H9 (cell line): ENCODE data around the gene SLC6A3. TPM values are rescaled to one million over a fixed set of nuclear protein-coding genes. Genes with fewer than 3 reads are reported as not detected.

ENCODE experiments used
- DNase-seq: peaks from one replicate; pipeline ENCODE4 v3.0.0-alpha.2; 2017
- H2AFZ ChIP-seq: one replicate; pipeline ENCODE4 v1.6.1; 2013; ENCODE audit warnings: mild to moderate bottlenecking, low read length, control low read depth, moderate library complexity
- H2AK5ac ChIP-seq: 2 replicates; pipeline ENCODE4 v1.6.1; 2013; ENCODE audit warnings: low read length, control low read depth, mixed read lengths; ENCODE audit not compliant: insufficient read length
- H2BK120ac ChIP-seq: one replicate; pipeline ENCODE4 v1.6.1; 2013; ENCODE audit warnings: low read depth, mild to moderate bottlenecking, low read length, control low read depth, inconsistent platforms; ENCODE audit not compliant: poor library complexity, severe bottlenecking
- H2BK12ac ChIP-seq: 2 replicates; pipeline ENCODE4 v1.6.1; 2013; ENCODE audit warnings: low read length, control low read depth, mixed read lengths, low read depth; ENCODE audit not compliant: insufficient read length
- H2BK15ac ChIP-seq: 2 replicates; pipeline ENCODE4 v1.6.1; 2013; ENCODE audit warnings: low read depth, low read length, control low read depth
- H2BK20ac ChIP-seq: one replicate; pipeline ENCODE4 v1.6.1; 2013; ENCODE audit warnings: low read depth, mild to moderate bottlenecking, low read length, control low read depth, inconsistent platforms; ENCODE audit not compliant: poor library complexity, severe bottlenecking
- H2BK5ac ChIP-seq: 2 replicates; pipeline ENCODE4 v1.6.1; 2013; ENCODE audit warnings: low read length, control low read depth, mixed read lengths; ENCODE audit not compliant: insufficient read length
- H3K14ac ChIP-seq: 2 replicates; pipeline ENCODE4 v1.6.1; 2013; ENCODE audit warnings: low read length, control low read depth; ENCODE audit not compliant: insufficient read depth
- H3K18ac ChIP-seq: 2 replicates; pipeline ENCODE4 v1.6.1; 2013; ENCODE audit warnings: low read depth, mild to moderate bottlenecking, mixed read lengths, low read length, control low read depth; ENCODE audit not compliant: insufficient read length
- H3K23ac ChIP-seq: 2 replicates; pipeline ENCODE4 v1.6.1; 2013; ENCODE audit warnings: low read length, control low read depth, mixed read lengths, low read depth; ENCODE audit not compliant: insufficient read length
- H3K23me2 ChIP-seq: 2 replicates; pipeline ENCODE4 v1.6.1; 2013; ENCODE audit warnings: low read depth, mild to moderate bottlenecking, mixed read lengths, low read length, control low read depth; ENCODE audit not compliant: insufficient read length, poor library complexity, severe bottlenecking
- H3K27ac ChIP-seq: 2 replicates; pipeline ENCODE4 v1.5.1; 2013; ENCODE audit warnings: low read length, control low read depth, mixed read lengths, low read depth; ENCODE audit not compliant: insufficient read length
- H3K27me3 ChIP-seq: 2 replicates; pipeline ENCODE4 v1.6.1; 2013; ENCODE audit warnings: low read length, control low read depth, inconsistent platforms; ENCODE audit not compliant: insufficient read depth
- H3K4ac ChIP-seq: 2 replicates; pipeline ENCODE4 v1.6.1; 2013; ENCODE audit warnings: low read depth, mild to moderate bottlenecking, control low read depth, inconsistent platforms, low read length, moderate library complexity
- H3K4me1 ChIP-seq: 2 replicates; pipeline ENCODE4 v1.6.1; 2013; ENCODE audit warnings: low read length, control low read depth, inconsistent platforms; ENCODE audit not compliant: insufficient read depth
- H3K4me2 ChIP-seq: 2 replicates; pipeline ENCODE4 v1.6.1; 2013; ENCODE audit warnings: low read length, control low read depth, mixed read lengths; ENCODE audit not compliant: insufficient read length, insufficient read depth
- H3K56ac ChIP-seq: 2 replicates; pipeline ENCODE4 v1.6.1; 2013; ENCODE audit warnings: low read depth, mild to moderate bottlenecking, mixed read lengths, low read length, control low read depth; ENCODE audit not compliant: insufficient read length
- H3K79me1 ChIP-seq: 2 replicates; pipeline ENCODE4 v1.6.1; 2013; ENCODE audit warnings: low read depth, mild to moderate bottlenecking, moderate library complexity, low read length, control low read depth, inconsistent platforms; ENCODE audit not compliant: insufficient read depth, poor library complexity, severe bottlenecking
- H3K79me2 ChIP-seq: 2 replicates; pipeline ENCODE4 v1.6.1; 2013; ENCODE audit warnings: low read length, control low read depth, inconsistent platforms; ENCODE audit not compliant: insufficient read depth
- H3K9ac ChIP-seq: 2 replicates; pipeline ENCODE4 v1.6.1; 2013; ENCODE audit warnings: low read length, control low read depth, mixed read lengths; ENCODE audit not compliant: insufficient read length; ENCODE audit errors: extremely low read depth
- H3K9me3 ChIP-seq: one replicate; pipeline ENCODE4 v1.6.1; 2013; ENCODE audit warnings: low read depth, low read length, inconsistent platforms; ENCODE audit not compliant: control insufficient read depth
- H3T11ph ChIP-seq: one replicate; pipeline ENCODE4 v1.6.1; 2013; ENCODE audit warnings: mild to moderate bottlenecking, low read length, control low read depth, inconsistent platforms
- H4K20me1 ChIP-seq: one replicate; pipeline ENCODE4 v1.6.1; 2013; ENCODE audit not compliant: control insufficient read depth, insufficient read length, insufficient read depth
- H4K5ac ChIP-seq: 2 replicates; pipeline ENCODE4 v1.6.1; 2013; ENCODE audit warnings: low read depth, mild to moderate bottlenecking, mixed read lengths, low read length, control low read depth; ENCODE audit not compliant: insufficient read length
- H4K8ac ChIP-seq: replicated peaks from 2 replicates; pipeline ENCODE4 v1.6.1; 2013; ENCODE audit warnings: low read length, control low read depth, mixed read lengths, low read depth; ENCODE audit not compliant: insufficient read length
- H4K91ac ChIP-seq: 2 replicates; pipeline ENCODE4 v1.6.1; 2013; ENCODE audit warnings: low read depth, mild to moderate bottlenecking, moderate library complexity, mixed read lengths, low read length, control low read depth; ENCODE audit not compliant: insufficient read length
- H3K27ac Mint-ChIP-seq, 3 experiments: 2 replicates in 2 of 3; 3 replicates in 1 of 3; pipeline ENCODE4 v1.8.0; 2020 to 2021; ENCODE audit warnings: mixed read lengths in 3 of 3, mild to moderate bottlenecking in 1 of 3, moderate library complexity in 1 of 3
- H3K27me3 Mint-ChIP-seq: 2 replicates; pipeline ENCODE4 v1.8.0; 2021; ENCODE audit warnings: low read depth, mild to moderate bottlenecking, moderate library complexity, mixed read lengths
- H3K36me3 Mint-ChIP-seq, 3 experiments: 2 replicates in 2 of 3; 3 replicates in 1 of 3; pipeline ENCODE4 v1.8.0; 2020 to 2021; ENCODE audit warnings: low read depth in 3 of 3, mixed read lengths in 3 of 3; ENCODE audit not compliant: insufficient read depth in 1 of 3
- H3K4me1 Mint-ChIP-seq, 2 experiments: 2 replicates each; pipeline ENCODE4 v1.8.0; 2020; ENCODE audit warnings: mixed read lengths in 2 of 2
- H3K4me3 Mint-ChIP-seq, 2 experiments: 2 replicates in 1 of 2; 3 replicates in 1 of 2; pipeline ENCODE4 v1.8.0; 2020 to 2021; ENCODE audit warnings: mild to moderate bottlenecking in 2 of 2, mixed read lengths in 2 of 2, moderate library complexity in 1 of 2
- H3K9me3 Mint-ChIP-seq, 2 experiments: 2 replicates in 1 of 2; 3 replicates in 1 of 2; pipeline ENCODE4 v1.8.0; 2020; ENCODE audit warnings: mild to moderate bottlenecking in 2 of 2, mixed read lengths in 2 of 2, moderate library complexity in 1 of 2
- WGBS: extraction: QIAGEN DNeasy Blood & Tissue Kit; methylation state at CpG from one replicate; pipeline ENCODE4 v1.1.7; 2013; ENCODE audit warnings: missing lambda C conversion rate, low lambda C conversion rate, mixed read lengths; ENCODE audit not compliant: insufficient read length; ENCODE audit errors: extremely low coverage; 5-methylcytosine and 5-hydroxymethylcytosine counted together
- total RNA-seq: library from RNA; stranded (reverse); gene quantifications from 2 replicates; pipeline ENCODE4 v1.2.1, GENCODE V29; 2021
- TF ChIP-seq, protein P1 (sequence below): fragments of 200-600 bp; sonication (generic); conservative IDR thresholded peaks from 3 replicates; pipeline ENCODE4 v1.8.0; 2021; ENCODE audit warnings: antibody characterized with exemption, mild to moderate bottlenecking

Gene SLC6A3
- total RNA-seq, 1 experiment from 2014 or later = 0.61 TPM

DNA sequence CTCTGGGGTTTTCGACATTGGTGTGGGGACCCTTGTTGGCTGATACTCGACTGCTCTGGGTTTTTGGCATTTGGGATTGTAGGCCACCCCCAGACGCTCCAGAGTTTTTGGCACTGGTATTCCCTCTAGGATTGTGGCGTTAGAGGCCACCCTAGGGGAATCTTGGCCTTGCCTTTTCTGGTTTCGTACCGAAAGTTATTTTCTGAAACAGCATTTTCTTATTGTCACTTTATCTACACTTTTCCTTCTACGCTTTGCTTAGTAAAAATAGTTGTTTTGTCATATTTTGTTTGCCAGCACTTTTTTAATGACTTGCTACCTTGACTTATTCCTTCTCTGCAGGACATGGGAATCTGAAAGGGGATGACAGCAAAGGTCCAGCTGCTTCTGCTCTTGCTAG, 75.2 kb downstream of the SLC6A3 start:
- Histone ChIP-seq H2BK5ac (no peak overlapping the region), H3K23ac (no peak overlapping the region), H2BK20ac (no peak overlapping the region), H3T11ph (no peak overlapping the region), H3K4me2 (no peak overlapping the region), H3K79me1 (no peaks in the 10 kb centered on the region), H3K9ac (no peak overlapping the region), H4K8ac (no peak overlapping the region), H3K4me1 (no peaks in the 10 kb centered on the region; the same call in 1 of the 2 replicates), H2AK5ac (no peak overlapping the region), H4K20me1 (no peaks in the 10 kb centered on the region), H4K91ac (no peak overlapping the region), H3K23me2 (no peaks in the 10 kb centered on the region), H3K18ac (no peak overlapping the region), H3K14ac (no peak overlapping the region), H2BK120ac (no peak overlapping the region), H4K5ac (no peak overlapping the region), H3K79me2 (no peaks in the 10 kb centered on the region), H2BK15ac (no peak overlapping the region; the same call in 1 of the 2 replicates), H3K27ac (no peak overlapping the region), H3K56ac (no peak overlapping the region), H3K27me3 (no peaks in the 10 kb centered on the region), H3K4ac (no peak overlapping the region), H2AFZ (no peak overlapping the region), H2BK12ac (no peak overlapping the region), H3K9me3 (no peaks in the 10 kb centered on the region)
- no CpG with 5 or more reads among the region's 7 CpGs for WGBS
- TF ChIP-seq, protein P1, sequence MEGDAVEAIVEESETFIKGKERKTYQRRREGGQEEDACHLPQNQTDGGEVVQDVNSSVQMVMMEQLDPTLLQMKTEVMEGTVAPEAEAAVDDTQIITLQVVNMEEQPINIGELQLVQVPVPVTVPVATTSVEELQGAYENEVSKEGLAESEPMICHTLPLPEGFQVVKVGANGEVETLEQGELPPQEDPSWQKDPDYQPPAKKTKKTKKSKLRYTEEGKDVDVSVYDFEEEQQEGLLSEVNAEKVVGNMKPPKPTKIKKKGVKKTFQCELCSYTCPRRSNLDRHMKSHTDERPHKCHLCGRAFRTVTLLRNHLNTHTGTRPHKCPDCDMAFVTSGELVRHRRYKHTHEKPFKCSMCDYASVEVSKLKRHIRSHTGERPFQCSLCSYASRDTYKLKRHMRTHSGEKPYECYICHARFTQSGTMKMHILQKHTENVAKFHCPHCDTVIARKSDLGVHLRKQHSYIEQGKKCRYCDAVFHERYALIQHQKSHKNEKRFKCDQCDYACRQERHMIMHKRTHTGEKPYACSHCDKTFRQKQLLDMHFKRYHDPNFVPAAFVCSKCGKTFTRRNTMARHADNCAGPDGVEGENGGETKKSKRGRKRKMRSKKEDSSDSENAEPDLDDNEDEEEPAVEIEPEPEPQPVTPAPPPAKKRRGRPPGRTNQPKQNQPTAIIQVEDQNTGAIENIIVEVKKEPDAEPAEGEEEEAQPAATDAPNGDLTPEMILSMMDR = no peak
- no peak for DNase-seq
- Mint-ChIP-seq H3K4me1 (peaks cover 10 to 13% of the 10 kb centered on the region in 2 experiments), H3K9me3 (no peaks in the 10 kb centered on the region; a peak in 1 of 5 replicates), H3K36me3 (no peaks in the 10 kb centered on the region), H3K27me3 (peaks cover 35% of the 10 kb centered on the region), H3K27ac (no peak overlapping the region), H3K4me3 (no peak overlapping the region)
